ENCODE data around the gene GLG1. TPM values are rescaled to one million over a fixed set of nuclear protein-coding genes. Genes with fewer than 3 reads are reported as not detected.

The GLG1 gene
- total and polyA plus RNA-seq, 2 experiments from 2014 or later = 142 to 148 TPM

- TF ChIP-seq EZH2 (IDR thresholded peaks at IDR 0.05; ENCODE audit: borderline replicate concordance) (no peak), EZH2phosphoT487 (IDR thresholded peaks at IDR 0.05; ENCODE audit: low read depth, severe bottlenecking, unreplicated experiment) (no peak), CTCF (IDR thresholded peaks at IDR 0.05; ENCODE audit: poor library complexity) (no peak)
- Histone ChIP-seq H3K9me2 (replicated peaks; ENCODE audit: insufficient read depth) (no peaks in the 10 kb centered on the region), H3K27ac (no peak overlapping the region), H3K27me3 (no peaks in the 10 kb centered on the region), H3K36me3 (replicated peaks; ENCODE audit: insufficient read depth, low read depth) (no peaks in the 10 kb centered on the region), H3K4me1 (ENCODE audit: insufficient read depth) (no peaks in the 10 kb centered on the region), H2AFZ (no peak overlapping the region), H3K4me2 (no peak overlapping the region), H3K9me3 (ENCODE audit: low read depth) (no peaks in the 10 kb centered on the region), H4K20me1 (ENCODE audit: insufficient read depth, poor library complexity, severe bottlenecking) (no peaks in the 10 kb centered on the region), H3K4me3 (no peak overlapping the region), H3K79me2 (peaks cover under 1% of the 10 kb centered on the region)
- no peak for DNase-seq (ENCODE audit: low spot score)
- WGBS (ENCODE audit: low lambda C conversion rate, missing lambda C conversion rate) = 79% methylated on average over 6 of the region's 6 CpGs
Observed at GRCh38 chr16:74469946-74470478, 136.9 kb downstream of the GLG1 start.

GRCh38 chr16:74468807-74469525 is 137.9 kb downstream of the GLG1 start:
- no peak for TF ChIP-seq CTCF (IDR thresholded peaks at IDR 0.05; ENCODE audit: poor library complexity)
- no peak for TF ChIP-seq EZH2phosphoT487 (IDR thresholded peaks at IDR 0.05; ENCODE audit: low read depth, severe bottlenecking, unreplicated experiment)
- no peak for TF ChIP-seq EZH2 (IDR thresholded peaks at IDR 0.05; ENCODE audit: borderline replicate concordance)
- 93% methylated on average over 9 of the region's 9 CpGs for WGBS (ENCODE audit: low lambda C conversion rate, missing lambda C conversion rate)
- H3K36me3 ChIP-seq (replicated peaks; ENCODE audit: insufficient read depth, low read depth) = no peaks in the 10 kb centered on the region
- no peaks in the 10 kb centered on the region for H3K27me3 ChIP-seq
- H3K9me3 ChIP-seq (ENCODE audit: low read depth) = no peaks in the 10 kb centered on the region
- H2AFZ ChIP-seq = no peak overlapping the region
- H4K20me1 ChIP-seq (ENCODE audit: insufficient read depth, poor library complexity, severe bottlenecking) = no peaks in the 10 kb centered on the region
- no peak overlapping the region for H3K4me3 ChIP-seq
- no peak overlapping the region for H3K27ac ChIP-seq
- H3K4me1 ChIP-seq (ENCODE audit: insufficient read depth) = no peaks in the 10 kb centered on the region
- H3K9me2 ChIP-seq (replicated peaks; ENCODE audit: insufficient read depth) = no peaks in the 10 kb centered on the region
- H3K4me2 ChIP-seq = no peak overlapping the region
- H3K79me2 ChIP-seq = no peaks in the 10 kb centered on the region
- no peak for DNase-seq (ENCODE audit: low spot score)

- no peaks in the 10 kb centered on the region for H3K4me1 ChIP-seq (ENCODE audit: insufficient read depth)
- no peak overlapping the region for H2AFZ ChIP-seq
- H3K36me3 ChIP-seq (replicated peaks; ENCODE audit: insufficient read depth, low read depth) = no peaks in the 10 kb centered on the region
- no peak for TF ChIP-seq EZH2phosphoT487 (IDR thresholded peaks at IDR 0.05; ENCODE audit: low read depth, severe bottlenecking, unreplicated experiment)
- no peak for TF ChIP-seq CTCF (IDR thresholded peaks at IDR 0.05; ENCODE audit: poor library complexity)
- TF ChIP-seq EZH2 (IDR thresholded peaks at IDR 0.05; ENCODE audit: borderline replicate concordance) = no peak
- WGBS (ENCODE audit: low lambda C conversion rate, missing lambda C conversion rate) = 95% methylated on average over 5 of the region's 5 CpGs
- no peaks in the 10 kb centered on the region for H3K27me3 ChIP-seq
- no peaks in the 10 kb centered on the region for H3K9me2 ChIP-seq (replicated peaks; ENCODE audit: insufficient read depth)
- H3K4me3 ChIP-seq = no peak overlapping the region
- H3K4me2 ChIP-seq = no peak overlapping the region
- no peaks in the 10 kb centered on the region for H3K9me3 ChIP-seq (ENCODE audit: low read depth)
- no peak overlapping the region for H3K27ac ChIP-seq
- no peaks in the 10 kb centered on the region for H3K79me2 ChIP-seq
- DNase-seq (ENCODE audit: low spot score) = no peak
- H4K20me1 ChIP-seq (ENCODE audit: insufficient read depth, poor library complexity, severe bottlenecking) = no peaks in the 10 kb centered on the region
Observed at GRCh38 chr16:74466872-74467271, 140.0 kb downstream of the GLG1 start.
